ENCODE results near the gene KIF26B. TPM values are rescaled to one million over a fixed set of nuclear protein-coding genes. Genes with fewer than 3 reads are reported as not detected.

KIF26B gene
- total and polyA plus RNA-seq, 2 experiments from 2014 or later: 0.03 to 0.76 TPM

DNA sequence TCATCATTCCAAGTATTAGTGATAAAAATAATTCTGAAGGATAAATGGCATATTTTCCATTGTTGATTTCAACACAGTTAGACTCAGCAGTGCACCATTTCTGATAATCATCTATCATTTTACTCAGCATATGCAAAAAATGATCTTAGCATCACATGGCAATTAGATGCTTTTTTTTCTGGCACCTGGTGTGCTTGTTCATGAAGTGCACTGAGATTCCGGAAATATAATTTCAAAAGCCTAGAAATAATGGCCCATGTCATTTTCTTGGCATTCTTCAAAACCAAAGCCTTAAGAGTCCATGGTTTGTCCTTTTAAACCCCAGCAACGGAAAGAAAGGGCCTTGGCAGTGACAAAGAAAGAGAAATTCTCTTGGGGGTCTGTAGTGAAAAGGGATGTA lies 278.8 kb downstream of the KIF26B start:
- no peaks in the 10 kb centered on the region for H4K20me1 ChIP-seq (replicated peaks; ENCODE audit: insufficient read depth)
- ATAC-seq (no peak), DNase-seq (ENCODE audit: low spot score) (no peak)
- no peaks in the 10 kb centered on the region for H3K79me2 ChIP-seq (replicated peaks; ENCODE audit: insufficient read depth)
- no peaks in the 10 kb centered on the region for H3K9me3 Mint-ChIP-seq
- no peaks in the 10 kb centered on the region for H3K4me1 Mint-ChIP-seq
- H3K27me3 ChIP-seq (ENCODE audit: insufficient read depth): no peaks in the 10 kb centered on the region
- no peaks in the 10 kb centered on the region for H3K36me3 ChIP-seq (ENCODE audit: insufficient read depth)
- no peak overlapping the region for H3K4me2 ChIP-seq
- H2AFZ ChIP-seq: no peak overlapping the region
- H3K27me3 Mint-ChIP-seq (ENCODE audit: insufficient read depth, low read depth, poor library complexity): peaks cover 4% of the 10 kb centered on the region
- H3K4me3 Mint-ChIP-seq: no peak overlapping the region
- no peaks in the 10 kb centered on the region for H3F3A ChIP-seq (replicated peaks; ENCODE audit: low read depth)
- no peak for TF ChIP-seq CTCF (conservative IDR thresholded peaks at IDR 0.05; ENCODE audit: low read depth in 2 of 2)
- TF ChIP-seq ZNF114 (CRISPR knock-in tag; IDR thresholded peaks at IDR 0.05): no peak
- TF ChIP-seq, protein P1, sequence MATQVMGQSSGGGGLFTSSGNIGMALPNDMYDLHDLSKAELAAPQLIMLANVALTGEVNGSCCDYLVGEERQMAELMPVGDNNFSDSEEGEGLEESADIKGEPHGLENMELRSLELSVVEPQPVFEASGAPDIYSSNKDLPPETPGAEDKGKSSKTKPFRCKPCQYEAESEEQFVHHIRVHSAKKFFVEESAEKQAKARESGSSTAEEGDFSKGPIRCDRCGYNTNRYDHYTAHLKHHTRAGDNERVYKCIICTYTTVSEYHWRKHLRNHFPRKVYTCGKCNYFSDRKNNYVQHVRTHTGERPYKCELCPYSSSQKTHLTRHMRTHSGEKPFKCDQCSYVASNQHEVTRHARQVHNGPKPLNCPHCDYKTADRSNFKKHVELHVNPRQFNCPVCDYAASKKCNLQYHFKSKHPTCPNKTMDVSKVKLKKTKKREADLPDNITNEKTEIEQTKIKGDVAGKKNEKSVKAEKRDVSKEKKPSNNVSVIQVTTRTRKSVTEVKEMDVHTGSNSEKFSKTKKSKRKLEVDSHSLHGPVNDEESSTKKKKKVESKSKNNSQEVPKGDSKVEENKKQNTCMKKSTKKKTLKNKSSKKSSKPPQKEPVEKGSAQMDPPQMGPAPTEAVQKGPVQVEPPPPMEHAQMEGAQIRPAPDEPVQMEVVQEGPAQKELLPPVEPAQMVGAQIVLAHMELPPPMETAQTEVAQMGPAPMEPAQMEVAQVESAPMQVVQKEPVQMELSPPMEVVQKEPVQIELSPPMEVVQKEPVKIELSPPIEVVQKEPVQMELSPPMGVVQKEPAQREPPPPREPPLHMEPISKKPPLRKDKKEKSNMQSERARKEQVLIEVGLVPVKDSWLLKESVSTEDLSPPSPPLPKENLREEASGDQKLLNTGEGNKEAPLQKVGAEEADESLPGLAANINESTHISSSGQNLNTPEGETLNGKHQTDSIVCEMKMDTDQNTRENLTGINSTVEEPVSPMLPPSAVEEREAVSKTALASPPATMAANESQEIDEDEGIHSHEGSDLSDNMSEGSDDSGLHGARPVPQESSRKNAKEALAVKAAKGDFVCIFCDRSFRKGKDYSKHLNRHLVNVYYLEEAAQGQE (IDR thresholded peaks at IDR 0.05; ENCODE audit: unreplicated experiment): no peak
- TF ChIP-seq STAT1 (IDR thresholded peaks at IDR 0.05; ENCODE audit: unreplicated experiment): no peak
- TF ChIP-seq EZH2 (IDR thresholded peaks at IDR 0.05; ENCODE audit: low read depth, unreplicated experiment): no peak
- TF ChIP-seq ZNF462 (CRISPR knock-in tag; IDR thresholded peaks at IDR 0.05): no peak
- TF ChIP-seq NANOG (IDR thresholded peaks at IDR 0.05; ENCODE audit: borderline replicate concordance): no peak
- TF ChIP-seq ZNF331 (CRISPR knock-in tag; IDR thresholded peaks at IDR 0.05; ENCODE audit: low read depth): no peak
- TF ChIP-seq POLR2AphosphoS5 (IDR thresholded peaks at IDR 0.05; ENCODE audit: low read depth): no peak
- H3K27ac ChIP-seq (ENCODE audit: low read depth): no peak overlapping the region
- H3K4me1 ChIP-seq (ENCODE audit: insufficient read depth): no peaks in the 10 kb centered on the region
- H3K9me2 ChIP-seq (ENCODE audit: insufficient read depth): no peaks in the 10 kb centered on the region
- H3K27ac Mint-ChIP-seq: no peak overlapping the region
- no peak overlapping the region for H3K4me3 ChIP-seq
- H3K36me3 Mint-ChIP-seq (ENCODE audit: low read depth): no peaks in the 10 kb centered on the region
